22Rv1 (cell line): ENCODE measurements around the gene ATRN.

Experiments used
- ZFX ChIP-seq: fragments of 450-650 bp; IDR thresholded peaks from 2 replicates; pipeline ENCODE4 v1.6.1; 2017; ENCODE audit warnings: antibody characterized with exemption, borderline replicate concordance
- TF ChIP-seq, protein P1 (sequence below): fragments of 450-650 bp; IDR thresholded peaks from 2 replicates; pipeline ENCODE4 v1.5.1; 2017; ENCODE audit warnings: mild to moderate bottlenecking

DNA sequence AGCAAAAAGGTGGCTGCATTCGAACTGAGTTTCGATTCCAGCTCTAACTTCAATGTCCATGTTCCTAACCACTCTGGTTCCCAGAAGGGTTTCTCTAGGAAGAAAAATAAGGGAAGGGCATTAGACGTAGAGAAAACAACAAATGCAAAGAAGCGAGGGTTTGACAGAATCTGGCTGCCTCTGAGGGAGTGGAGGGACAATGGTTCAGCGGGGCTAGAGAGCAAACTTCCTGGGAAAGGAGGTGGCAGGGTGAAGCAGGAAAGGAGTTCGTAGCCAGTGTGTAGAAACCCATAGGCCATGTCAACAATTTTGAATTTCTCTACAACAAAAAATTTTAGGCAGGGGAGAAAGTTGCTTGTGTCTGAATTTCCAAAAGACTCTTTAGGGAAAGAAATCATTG, 48.8 kb upstream of the ATRN start:
- TF ChIP-seq, protein P1, sequence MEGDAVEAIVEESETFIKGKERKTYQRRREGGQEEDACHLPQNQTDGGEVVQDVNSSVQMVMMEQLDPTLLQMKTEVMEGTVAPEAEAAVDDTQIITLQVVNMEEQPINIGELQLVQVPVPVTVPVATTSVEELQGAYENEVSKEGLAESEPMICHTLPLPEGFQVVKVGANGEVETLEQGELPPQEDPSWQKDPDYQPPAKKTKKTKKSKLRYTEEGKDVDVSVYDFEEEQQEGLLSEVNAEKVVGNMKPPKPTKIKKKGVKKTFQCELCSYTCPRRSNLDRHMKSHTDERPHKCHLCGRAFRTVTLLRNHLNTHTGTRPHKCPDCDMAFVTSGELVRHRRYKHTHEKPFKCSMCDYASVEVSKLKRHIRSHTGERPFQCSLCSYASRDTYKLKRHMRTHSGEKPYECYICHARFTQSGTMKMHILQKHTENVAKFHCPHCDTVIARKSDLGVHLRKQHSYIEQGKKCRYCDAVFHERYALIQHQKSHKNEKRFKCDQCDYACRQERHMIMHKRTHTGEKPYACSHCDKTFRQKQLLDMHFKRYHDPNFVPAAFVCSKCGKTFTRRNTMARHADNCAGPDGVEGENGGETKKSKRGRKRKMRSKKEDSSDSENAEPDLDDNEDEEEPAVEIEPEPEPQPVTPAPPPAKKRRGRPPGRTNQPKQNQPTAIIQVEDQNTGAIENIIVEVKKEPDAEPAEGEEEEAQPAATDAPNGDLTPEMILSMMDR: no peak
- TF ChIP-seq ZFX: no peak
